ENCODE measurements around the gene CCNQ.
A peak's percentile ranks its signal among the peaks of the same experiment; 100 is the strongest.

The CCNQ gene

GRCh38 chrX:153639177-153640044 is 40.5 kb upstream of the CCNQ start:
- TF ChIP-seq CTCF (IDR thresholded peaks at IDR 0.05; ENCODE audit: low read length, missing control alignments): no peak
- DNase-seq (ENCODE audit: low read depth): no peak
- H3K4me3 ChIP-seq (replicated peaks; ENCODE audit: low read depth, low read length): no peak overlapping the region

GRCh38 chrX:153638436-153639176 is 39.7 kb upstream of the CCNQ start:
- no peak for TF ChIP-seq CTCF (IDR thresholded peaks at IDR 0.05; ENCODE audit: low read length, missing control alignments)
- no peak overlapping the region for H3K4me3 ChIP-seq (replicated peaks; ENCODE audit: low read depth, low read length)

GRCh38 chrX:153638041-153638371 is 39.1 kb upstream of the CCNQ start:
- no peak overlapping the region for H3K4me3 ChIP-seq (replicated peaks; ENCODE audit: low read depth, low read length)
- no peak for DNase-seq (ENCODE audit: low read depth)
- TF ChIP-seq CTCF (IDR thresholded peaks at IDR 0.05; ENCODE audit: low read length, missing control alignments): no peak

More at GRCh38 chrX:153638436-153639176, 39.7 kb upstream of the CCNQ start:
- no peak for DNase-seq (ENCODE audit: low read depth)

- H3K4me3 ChIP-seq (replicated peaks; ENCODE audit: low read depth, low read length): no peak overlapping the region
- TF ChIP-seq CTCF (IDR thresholded peaks at IDR 0.05; ENCODE audit: low read length, missing control alignments): no peak
- no peak for DNase-seq (ENCODE audit: low read depth)
These were observed 38.4 kb upstream of the CCNQ start for GRCh38 chrX:153637121-153638040.

GRCh38 chrX:153636716-153637115 is 37.8 kb upstream of the CCNQ start:
- no peak overlapping the region for H3K4me3 ChIP-seq (replicated peaks; ENCODE audit: low read depth, low read length)
- no peak for DNase-seq (ENCODE audit: low read depth)
- no peak for TF ChIP-seq CTCF (IDR thresholded peaks at IDR 0.05; ENCODE audit: low read length, missing control alignments)

GRCh38 chrX:153635788-153636668 is 37.1 kb upstream of the CCNQ start:
- peak; percentile 5 for DNase-seq (ENCODE audit: low read depth)
- peak; percentile 38 for TF ChIP-seq CTCF (IDR thresholded peaks at IDR 0.05; ENCODE audit: low read length, missing control alignments)

More at GRCh38 chrX:153635788-153636668, 37.1 kb upstream of the CCNQ start:
- no peak overlapping the region for H3K4me3 ChIP-seq (replicated peaks; ENCODE audit: low read depth, low read length)

All from fibroblast of pulmonary artery (primary cell).